Aorta (tissue), 5 donors: Measurements from ENCODE around the gene DOCK3. TPM values are rescaled to one million over a fixed set of nuclear protein-coding genes. Genes with fewer than 3 reads are reported as not detected.
"Not testable (repeated sequence)": the region's sequence is repeated elsewhere in the genome, so short reads cannot be mapped to it uniquely, and the experiment has no call there.

Source experiments
- ATAC-seq: fragments of 200-7000 bp; cut with Tn5 transposase; one replicate; pipeline ENCODE4 v1.9.1; 2022; ENCODE audit warnings: moderate library complexity; ENCODE audit not compliant: low FRiP score
- DNase-seq, 2 donors: peaks; one replicate each; pipeline ENCODE4 v3.0.0-alpha.2; 2020
- H3K27ac ChIP-seq, 2 donors: one replicate each; pipeline ENCODE4 v1.5.1; 2013; ENCODE audit warnings: low read length in 2 of 2, mild to moderate bottlenecking in 2 of 2, moderate library complexity in 2 of 2, control low read depth in 1 of 2, inconsistent platforms in 1 of 2, low read depth in 1 of 2
- H3K27me3 ChIP-seq, 2 donors: one replicate each; pipeline ENCODE4 v1.6.1; 2013; ENCODE audit warnings: control low read depth in 1 of 2, low read length in 1 of 2, mild to moderate bottlenecking in 1 of 2, moderate library complexity in 1 of 2; ENCODE audit not compliant: insufficient read depth in 2 of 2, control insufficient read depth in 1 of 2
- H3K36me3 ChIP-seq, 2 donors: one replicate each; pipeline ENCODE4 v1.6.1; 2013; ENCODE audit warnings: control low read depth in 1 of 2, low read length in 1 of 2, mild to moderate bottlenecking in 1 of 2; ENCODE audit not compliant: insufficient read depth in 2 of 2, control insufficient read depth in 1 of 2
- H3K4me1 ChIP-seq, 2 donors: one replicate each; pipeline ENCODE4 v1.6.1; 2013; ENCODE audit warnings: low read length in 2 of 2, control low read depth in 1 of 2, mild to moderate bottlenecking in 1 of 2, moderate library complexity in 1 of 2; ENCODE audit not compliant: insufficient read depth in 2 of 2, control insufficient read depth in 1 of 2
- H3K4me3 ChIP-seq, 2 donors: one replicate each; pipeline ENCODE4 v1.5.1; 2013; ENCODE audit warnings: low read length in 2 of 2, control low read depth in 1 of 2, mild to moderate bottlenecking in 1 of 2
- H3K9me3 ChIP-seq: one replicate; pipeline ENCODE4 v1.6.1; 2013; ENCODE audit warnings: mild to moderate bottlenecking, low read length; ENCODE audit not compliant: control insufficient read depth
- WGBS, 2 donors: extraction: QIAGEN DNeasy Blood & Tissue Kit; methylation state at CpG; one replicate each; pipeline ENCODE4 v1.1.7; 2013; 5-methylcytosine and 5-hydroxymethylcytosine counted together
- intact Hi-C, 2 donors: fragments of 100-400 bp; cut with DNase I; formaldehyde crosslinking; loops; one replicate each; pipeline versions ENCODE4 v1.14.2 to v1.15.0; 2022
- polyA plus RNA-seq, 2 donors: library from polyadenylated mRNA; stranded (reverse); fragments of 200-250 nt; gene quantifications; one replicate each; pipeline ENCODE4 v1.2.3, GENCODE V29; 2013
- total RNA-seq, 2 donors: library from RNA; stranded (reverse); fragmentation: NEBNext Ultra II Directional; extraction: Animal tissue kit (Norgen Biotek cat#: 25700); gene quantifications; one replicate each; pipeline ENCODE4 v1.2.1, GENCODE V29; 2021
- donor health status: healthy with polysubstance abuse.
- donor health status: Bipolar disorder and iron deficiency.
- donor health status: DM: no; HTN: no; CAD: no.
- donor health status: DM: no; HTN: no; CAD: no.
- donor health status: DM: yes; HTN: yes; CAD: no.

The DOCK3 gene
- total and polyA plus RNA-seq, 4 donors, result 0.31 to 0.97 (median 0.55) TPM

DNA sequence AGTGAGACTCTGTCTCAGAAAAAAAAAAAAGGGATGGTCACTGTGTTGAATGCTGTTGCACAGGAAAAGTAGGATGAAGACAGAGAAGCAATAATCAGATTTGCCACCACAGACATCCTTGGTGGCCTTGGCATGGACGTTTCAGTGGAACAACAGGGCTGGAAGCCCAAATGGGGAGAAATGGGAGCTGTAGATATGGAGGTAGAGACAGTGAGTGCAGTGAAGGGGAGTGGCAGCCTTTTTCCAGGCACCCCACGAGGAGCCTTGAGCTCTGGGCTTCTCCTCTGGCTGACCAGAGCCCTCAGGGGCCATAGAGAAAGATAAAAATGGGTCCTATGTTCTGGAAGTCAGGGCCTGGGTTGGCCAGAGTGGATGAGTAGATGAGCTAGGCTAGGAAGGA lies 12.3 kb upstream of the DOCK3 start:
- no peak overlapping the region for H3K4me3 ChIP-seq
- no peaks in the 10 kb centered on the region for H3K27me3 ChIP-seq
- H3K27ac ChIP-seq, result no peak overlapping the region
- intact Hi-C loops, result no loop called here
- WGBS, 2 donors, result 45 to 62% methylated on average over 2 of the region's 2 CpGs
- DNase-seq, result no peak
- no peaks in the 10 kb centered on the region for H3K36me3 ChIP-seq
- H3K9me3 ChIP-seq, result no peaks in the 10 kb centered on the region
- no peak for ATAC-seq
- no peaks in the 10 kb centered on the region for H3K4me1 ChIP-seq

GRCh38 chr3:50665081-50665840 lies 9.5 kb upstream of the DOCK3 start:
- DNase-seq (no peak), ATAC-seq (no peak)
- Histone ChIP-seq H3K27ac (no peak overlapping the region), H3K36me3 (no peaks in the 10 kb centered on the region), H3K4me3 (no peak overlapping the region), H3K27me3 (no peaks in the 10 kb centered on the region), H3K4me1 (no peaks in the 10 kb centered on the region), H3K9me3 (no peaks in the 10 kb centered on the region)
- 88 to 91% methylated on average over 5 of the region's 5 CpGs for WGBS, 2 donors
- intact Hi-C loops, result no loop called here

DNA sequence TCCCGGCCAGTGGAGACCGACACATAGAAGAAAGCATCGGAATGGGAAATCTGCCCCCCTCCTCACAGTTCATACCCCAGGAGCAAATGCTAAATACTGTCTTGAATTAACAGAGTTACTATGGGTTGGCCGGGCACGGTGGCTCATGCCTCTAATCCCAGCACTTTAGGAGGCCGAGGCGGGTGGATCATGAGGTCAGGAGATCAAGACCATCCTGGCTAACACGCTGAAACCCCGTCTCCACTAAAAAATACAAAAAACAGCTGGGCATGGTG lies 8.9 kb upstream of the DOCK3 start:
- H3K4me1 ChIP-seq, DNase-seq, H3K27me3 ChIP-seq, ATAC-seq, intact Hi-C loops, H3K36me3 ChIP-seq, H3K9me3 ChIP-seq, H3K4me3 ChIP-seq, H3K27ac ChIP-seq: not testable (repeated sequence)
- WGBS, 2 donors, result 85 to 93% methylated on average over 9 of the region's 9 CpGs

GRCh38 chr3:50666837-50667236 lies 7.9 kb upstream of the DOCK3 start:
- ATAC-seq (no peak), DNase-seq (no peak)
- Histone ChIP-seq H3K9me3 (no peaks in the 10 kb centered on the region), H3K27me3 (no peaks in the 10 kb centered on the region), H3K36me3 (no peaks in the 10 kb centered on the region), H3K4me1 (no peaks in the 10 kb centered on the region), H3K27ac (no peak overlapping the region), H3K4me3 (no peak overlapping the region)
- intact Hi-C loops, result no loop called here
- WGBS, 2 donors, result 8 to 10% methylated on average over 1 of the region's 1 CpG

- no peak for ATAC-seq
- 60 to 69% methylated on average over 4 of the region's 4 CpGs for WGBS, 2 donors
- Histone ChIP-seq H3K9me3 (no peaks in the 10 kb centered on the region), H3K4me3 (no peak overlapping the region), H3K27me3 (no peaks in the 10 kb centered on the region), H3K36me3 (no peaks in the 10 kb centered on the region), H3K27ac (no peak overlapping the region), H3K4me1 (no peaks in the 10 kb centered on the region)
- intact Hi-C loops, result no loop called here
- DNase-seq, result no peak
Observed at GRCh38 chr3:50671331-50671730, 3.4 kb upstream of the DOCK3 start.

DNA sequence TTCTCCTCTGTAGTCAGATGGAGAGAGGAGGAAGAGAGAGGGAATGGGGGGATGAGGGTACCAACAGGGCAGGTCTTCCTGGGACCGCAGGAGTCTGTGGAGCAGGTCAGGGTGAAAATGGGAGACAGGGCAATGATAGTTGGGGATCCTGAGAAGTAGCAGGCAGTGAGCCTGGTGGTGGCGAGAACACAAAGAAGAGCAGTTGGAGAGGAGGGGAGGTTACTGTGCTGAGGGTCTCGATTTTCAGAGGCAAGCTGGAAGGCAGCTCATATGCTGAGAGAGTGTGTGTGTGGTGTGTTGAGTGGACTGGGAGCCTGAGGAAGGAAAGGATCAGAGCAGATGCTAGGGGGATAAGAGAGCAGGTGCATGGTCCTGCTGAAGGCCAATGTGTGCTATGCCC lies 2.1 kb upstream of the DOCK3 start:
- DNase-seq, result no peak
- no peak for ATAC-seq
- Histone ChIP-seq H3K36me3 (no peaks in the 10 kb centered on the region), H3K9me3 (no peaks in the 10 kb centered on the region), H3K4me1 (no peaks in the 10 kb centered on the region), H3K4me3 (no peak overlapping the region), H3K27ac (no peak overlapping the region), H3K27me3 (no peaks in the 10 kb centered on the region)
- intact Hi-C loops, result no loop called here
- 87 to 89% methylated on average over 3 of the region's 3 CpGs for WGBS, 2 donors

DNA sequence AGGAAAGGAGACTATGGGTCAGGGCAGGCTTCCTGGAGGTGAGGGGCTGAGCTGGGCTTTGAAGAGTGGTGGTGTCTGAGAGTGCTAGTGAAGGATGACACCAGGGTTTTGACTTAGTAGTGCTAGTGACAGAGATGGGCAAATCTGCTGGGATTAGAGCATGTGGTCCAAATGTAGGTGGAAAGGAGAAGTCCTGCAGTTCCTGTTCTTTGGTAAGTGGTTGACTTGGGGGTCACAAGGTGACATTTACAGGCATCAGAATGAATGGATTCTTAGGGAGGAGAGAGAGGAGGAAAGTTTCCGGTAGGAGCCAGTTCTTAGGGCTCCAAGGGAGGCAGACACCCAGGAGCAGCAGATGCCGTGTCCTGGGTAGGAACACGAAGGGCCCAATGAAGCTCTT lies 796 bp upstream of the DOCK3 start:
- Histone ChIP-seq H3K27me3 (no peaks in the 10 kb centered on the region), H3K4me3 (no peak overlapping the region), H3K36me3 (no peaks in the 10 kb centered on the region), H3K9me3 (no peaks in the 10 kb centered on the region), H3K4me1 (no peaks in the 10 kb centered on the region), H3K27ac (no peak overlapping the region)
- ATAC-seq, result peak; percentile 19
- WGBS, 2 donors, result 35% methylated on average over 3 of the region's 3 CpGs
- intact Hi-C loops, result no loop called here
- no peak for DNase-seq

DNA sequence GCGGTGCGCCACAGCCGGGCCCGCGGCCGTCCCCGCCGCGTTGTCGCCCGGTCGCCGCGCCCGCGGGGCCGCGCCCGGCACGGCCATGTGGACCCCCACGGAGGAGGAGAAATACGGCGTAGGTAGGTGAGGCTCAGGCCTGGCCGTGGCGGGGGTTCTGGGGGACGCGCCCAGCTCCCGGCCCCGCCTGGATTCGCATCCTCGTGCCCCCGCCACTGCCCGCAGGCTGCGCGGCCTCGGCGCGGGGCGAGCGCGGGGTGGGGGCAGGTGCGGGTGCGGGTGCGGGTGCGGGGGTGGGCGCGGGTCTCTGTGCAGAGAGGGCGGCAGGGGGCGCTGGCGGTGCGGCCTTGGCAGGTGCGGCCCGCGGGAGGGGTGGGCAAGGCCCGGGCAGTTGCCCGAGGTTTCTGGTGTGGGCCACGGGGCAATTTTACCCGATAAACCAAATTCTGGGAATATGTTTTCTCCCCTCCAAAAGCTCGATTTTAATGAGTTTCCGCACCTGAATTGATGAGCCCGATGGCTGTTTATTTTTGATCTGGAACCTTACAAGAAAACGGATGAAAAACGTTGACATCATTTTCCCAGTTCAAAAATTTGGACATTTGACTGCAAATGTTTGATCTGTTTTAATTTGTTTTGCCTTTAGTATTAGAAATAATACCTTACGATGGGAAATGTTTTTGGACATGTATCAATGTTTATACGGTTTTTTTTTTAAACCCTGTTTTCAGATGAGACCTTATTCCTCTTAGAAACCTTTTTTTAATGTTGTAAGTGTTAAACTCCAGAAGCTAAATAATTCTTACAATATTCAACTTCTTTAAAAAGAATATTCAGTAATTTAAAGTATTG lies 678 bp downstream of the DOCK3 start:
- Histone ChIP-seq H3K9me3 (no peaks in the 10 kb centered on the region), H3K4me3 (peak overlapping the region; percentile 19 to 82), H3K27ac (no peak overlapping the region), H3K27me3 (no peaks in the 10 kb centered on the region), H3K36me3 (no peaks in the 10 kb centered on the region), H3K4me1 (no peaks in the 10 kb centered on the region)
- peak; percentile 28 for ATAC-seq
- intact Hi-C loops, result no loop called here
- peak; percentile 50 to 77 for DNase-seq
- WGBS, 2 donors, result 3% methylated on average over 44 to 65 of the region's 65 CpGs
